Superior temporal gyrus (tissue), 1 donor: ENCODE results near the gene SPTB.

Source experiments
- DNase-seq: peaks from one replicate; pipeline ENCODE4 v3.0.0-alpha.2; 2016; ENCODE audit errors: extremely low spot score

Gene SPTB

GRCh38 chr14:64752909-64753308 is 126.8 kb downstream of the SPTB start:
- DNase-seq = no peak

- DNase-seq = no peak
Measured at GRCh38 chr14:64748995-64749714, 130.6 kb downstream of the SPTB start.

GRCh38 chr14:64748521-64748920 is 131.2 kb downstream of the SPTB start:
- no peak for DNase-seq

- no peak for DNase-seq
Measured at GRCh38 chr14:64747327-64747726, 132.4 kb downstream of the SPTB start.

GRCh38 chr14:64746298-64747250 is 133.1 kb downstream of the SPTB start:
- no peak for DNase-seq

GRCh38 chr14:64745511-64746091 is 134.1 kb downstream of the SPTB start:
- peak; percentile 67 for DNase-seq

GRCh38 chr14:64743061-64743460 is 136.6 kb downstream of the SPTB start:
- no peak for DNase-seq

GRCh38 chr14:64741961-64742360 is 137.7 kb downstream of the SPTB start:
- no peak for DNase-seq

GRCh38 chr14:64741200-64741599 is 138.5 kb downstream of the SPTB start:
- no peak for DNase-seq

- DNase-seq = no peak
Measured at GRCh38 chr14:64738281-64738804, 141.4 kb downstream of the SPTB start.

- no peak for DNase-seq
Measured at GRCh38 chr14:64737391-64738280, 142.1 kb downstream of the SPTB start.

- no peak for DNase-seq
Measured at GRCh38 chr14:64736271-64737169, 143.2 kb downstream of the SPTB start.

- no peak for DNase-seq
Measured at GRCh38 chr14:64734990-64735389, 144.7 kb downstream of the SPTB start.

GRCh38 chr14:64733899-64734298 is 145.8 kb downstream of the SPTB start:
- DNase-seq = no peak

- DNase-seq = no peak
Measured at GRCh38 chr14:64733321-64733720, 146.4 kb downstream of the SPTB start.

GRCh38 chr14:64732536-64733120 is 147.1 kb downstream of the SPTB start:
- DNase-seq = no peak

- no peak for DNase-seq
Measured at GRCh38 chr14:64732066-64732465, 147.6 kb downstream of the SPTB start.

- no peak for DNase-seq
Measured at GRCh38 chr14:64731141-64731581, 148.5 kb downstream of the SPTB start.

GRCh38 chr14:64730681-64731080 is 149.0 kb downstream of the SPTB start:
- DNase-seq = no peak

- DNase-seq = no peak
Measured at GRCh38 chr14:64730061-64730440, 149.7 kb downstream of the SPTB start.
